K562 (cell line): Measurements from ENCODE around the gene TNNT1. TPM values are rescaled to one million over a fixed set of nuclear protein-coding genes. Genes with fewer than 3 reads are reported as not detected.

Experiments used
- ASH1L ChIP-seq: fragments of 450-650 bp; IDR thresholded peaks from 2 replicates; pipeline ENCODE4 v1.6.1; 2018; ENCODE audit warnings: borderline replicate concordance, mild to moderate bottlenecking, low read depth; ENCODE audit not compliant: partially characterized antibody
- DACH1 ChIP-seq: fragments of 450-650 bp; IDR thresholded peaks from 2 replicates; pipeline ENCODE4 v1.6.1; 2018; ENCODE audit not compliant: partially characterized antibody
- FOXJ3 ChIP-seq: sonication (generic); formaldehyde crosslinking; IDR thresholded peaks from 2 replicates; pipeline ENCODE4 v1.4.0; 2020; ENCODE audit warnings: mild to moderate bottlenecking, missing genetic modification reagents
- GATA2 ChIP-seq: sonication (generic); formaldehyde crosslinking; IDR thresholded peaks from 2 replicates; pipeline ENCODE4 v1.4.0; 2020; ENCODE audit warnings: mild to moderate bottlenecking, missing genetic modification reagents
- HLTF ChIP-seq: fragments of 450-650 bp; IDR thresholded peaks from 2 replicates; pipeline ENCODE4 v1.6.1; 2016
- MBD2 ChIP-seq: sonication (generic); IDR thresholded peaks from 2 replicates; pipeline ENCODE4 v1.6.1; 2016; ENCODE audit warnings: low read depth, borderline replicate concordance
- MEIS2 ChIP-seq: fragments of 450-650 bp; IDR thresholded peaks from 2 replicates; pipeline ENCODE4 v1.6.1; 2014; ENCODE audit warnings: mild to moderate bottlenecking; ENCODE audit not compliant: partially characterized antibody
- NCOR1 ChIP-seq: fragments of 450-650 bp; IDR thresholded peaks from 2 replicates; pipeline ENCODE4 v1.6.1; 2016; ENCODE audit warnings: mild to moderate bottlenecking, moderate library complexity
- NR2F6 ChIP-seq: fragments of 450-650 bp; formaldehyde crosslinking; IDR thresholded peaks from 2 replicates; pipeline ENCODE4 v1.4.0; 2020; ENCODE audit warnings: mild to moderate bottlenecking
- POU5F1 ChIP-seq: fragments of 150-350 bp; IDR thresholded peaks from 2 replicates; pipeline ENCODE4 v1.6.1; 2014; ENCODE audit warnings: borderline replicate concordance, low read length, low read depth, mild to moderate bottlenecking; ENCODE audit not compliant: partially characterized antibody
- TBL1XR1 ChIP-seq, 2 experiments: IDR thresholded peaks; 2 replicates each; pipeline ENCODE4 v1.6.1; 2012; ENCODE audit warnings: improper control_type of control experiment in 2 of 2, low read length in 2 of 2, mild to moderate bottlenecking in 1 of 2
- ZNF121 ChIP-seq: sonication (generic); formaldehyde crosslinking; conservative IDR thresholded peaks from 2 replicates; pipeline ENCODE4 v1.8.0; 2022; ENCODE audit warnings: missing genetic modification reagents
- ZNF785 ChIP-seq: fragments of 250-450 bp; sonication (Bioruptor Pico); IDR thresholded peaks from 2 replicates; pipeline ENCODE4 v1.4.0; 2020; ENCODE audit warnings: mild to moderate bottlenecking
- ZNF79 ChIP-seq: fragments of 250-450 bp; sonication (Bioruptor Pico); IDR thresholded peaks from 2 replicates; pipeline ENCODE4 v1.4.0; 2020; ENCODE audit warnings: low read depth, mild to moderate bottlenecking, moderate library complexity
- polyA plus RNA-seq, 8 experiments: library from polyadenylated mRNA; depleted of rRNA in 4 of 8; stranded (reverse) in 5 of 8; unstranded in 3 of 8; fragments of >200 nt; fragmentation: Nextera tagmentation in 2 of 8; fragmentation: Illumina TruSeq in 1 of 8; extraction: Ambion mirVana in 2 of 8; extraction: Trizol in 1 of 8; gene quantifications; 2 replicates each; pipeline versions ENCODE4 v1.2.1 to v1.2.3, GENCODE V29; 2011 to 2014; ENCODE audit warnings: inconsistent platforms in 1 of 8, missing spikeins in 1 of 8
- total RNA-seq, 7 experiments: library from RNA; depleted of rRNA in 6 of 7; stranded (reverse); fragments of >200 nt in 6 of 7; fragmentation: Illumina TruSeq in 2 of 7; extraction: Trizol in 2 of 7; gene quantifications; 2 replicates each; pipeline versions ENCODE4 v1.2.1 to v1.2.3, GENCODE V29; 2011 to 2021; ENCODE audit warnings: low replicate concordance in 1 of 7
- TF ChIP-seq, protein P1 (sequence below): fragments of 250-450 bp; sonication (Bioruptor Pico); IDR thresholded peaks from 2 replicates; pipeline ENCODE4 v1.5.0; 2021; ENCODE audit warnings: mild to moderate bottlenecking, borderline replicate concordance
- TF ChIP-seq, protein P2 (sequence below): fragments of 450-650 bp; conservative IDR thresholded peaks from 2 replicates; pipeline ENCODE4 v1.6.1; 2016; ENCODE audit warnings: missing genetic modification characterization, low read depth, mild to moderate bottlenecking, control low read depth, missing compliant biosample characterization
- TF ChIP-seq, protein P3 (sequence below): fragments of 250-450 bp; sonication (Bioruptor Pico); IDR thresholded peaks from 2 replicates; pipeline ENCODE4 v1.8.0; 2021; ENCODE audit warnings: moderate library complexity, mild to moderate bottlenecking, inconsistent platforms
- TF ChIP-seq, protein P4 (sequence below): fragments of 450-650 bp; formaldehyde crosslinking; IDR thresholded peaks from 2 replicates; pipeline ENCODE4 v1.4.0; 2022; ENCODE audit warnings: missing genetic modification characterization
- TF ChIP-seq, protein P5 (sequence below): fragments of 150-350 bp; IDR thresholded peaks from 2 replicates; pipeline ENCODE4 v1.6.1; 2014; ENCODE audit warnings: low read depth, mild to moderate bottlenecking, low read length, borderline replicate concordance

Gene TNNT1
- total and polyA plus RNA-seq, 9 of the 15 experiments (the other 6 are each of a cell fraction or from before 2014, with no cell fraction given) = 31.8 to 390 (median 227) TPM

DNA sequence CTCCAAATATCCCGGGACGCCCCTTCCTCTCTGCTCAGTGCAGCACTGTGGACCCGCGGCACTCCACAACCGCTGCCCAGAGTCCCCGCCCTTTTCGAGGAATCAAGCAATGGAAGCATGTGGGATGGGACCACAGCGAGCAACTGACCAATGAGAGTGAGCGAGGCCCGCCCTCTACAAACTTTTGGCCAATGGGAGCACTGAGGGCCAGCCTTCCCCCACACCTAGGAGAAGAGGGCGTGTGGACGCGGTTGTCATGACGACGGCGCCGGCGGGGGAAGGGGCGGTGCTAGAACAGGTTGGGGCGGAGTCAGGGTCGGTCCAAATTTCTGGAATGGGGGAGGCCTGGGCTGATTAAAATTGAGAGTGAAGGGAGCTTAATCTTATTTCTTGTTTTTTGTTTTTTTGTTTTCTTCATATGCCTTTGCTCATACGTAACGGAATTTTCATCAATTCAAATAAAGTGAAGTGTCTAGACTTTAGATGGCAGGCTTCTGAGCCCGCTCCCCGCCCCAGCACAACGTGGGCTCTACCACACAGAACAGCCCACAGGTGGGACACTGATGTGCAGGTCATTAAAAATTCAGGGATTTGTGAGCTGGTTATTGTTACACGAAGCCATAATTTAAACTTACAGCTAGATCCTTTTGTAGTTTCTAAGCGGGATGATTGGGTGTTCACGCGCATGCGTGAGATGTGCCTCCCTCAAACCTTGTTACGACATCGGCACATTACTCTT, 17.7 kb upstream of the TNNT1 start, which contains the start of gene DNAAF3 (continued):
- TF ChIP-seq, protein P1, sequence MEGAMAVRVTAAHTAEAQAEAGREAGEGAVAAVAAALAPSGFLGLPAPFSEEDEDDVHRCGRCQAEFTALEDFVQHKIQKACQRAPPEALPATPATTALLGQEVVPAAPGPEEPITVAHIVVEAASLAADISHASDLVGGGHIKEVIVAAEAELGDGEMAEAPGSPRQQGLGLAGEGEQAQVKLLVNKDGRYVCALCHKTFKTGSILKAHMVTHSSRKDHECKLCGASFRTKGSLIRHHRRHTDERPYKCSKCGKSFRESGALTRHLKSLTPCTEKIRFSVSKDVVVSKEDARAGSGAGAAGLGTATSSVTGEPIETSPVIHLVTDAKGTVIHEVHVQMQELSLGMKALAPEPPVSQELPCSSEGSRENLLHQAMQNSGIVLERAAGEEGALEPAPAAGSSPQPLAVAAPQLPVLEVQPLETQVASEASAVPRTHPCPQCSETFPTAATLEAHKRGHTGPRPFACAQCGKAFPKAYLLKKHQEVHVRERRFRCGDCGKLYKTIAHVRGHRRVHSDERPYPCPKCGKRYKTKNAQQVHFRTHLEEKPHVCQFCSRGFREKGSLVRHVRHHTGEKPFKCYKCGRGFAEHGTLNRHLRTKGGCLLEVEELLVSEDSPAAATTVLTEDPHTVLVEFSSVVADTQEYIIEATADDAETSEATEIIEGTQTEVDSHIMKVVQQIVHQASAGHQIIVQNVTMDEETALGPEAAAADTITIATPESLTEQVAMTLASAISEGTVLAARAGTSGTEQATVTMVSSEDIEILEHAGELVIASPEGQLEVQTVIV = no peak
- peak; percentile 94 for TF ChIP-seq ASH1L
- TF ChIP-seq DACH1 = no peak
- TF ChIP-seq FOXJ3 (CRISPR knock-in tag) = peak; percentile 74; the same call in 1 of the 2 replicates
- no peak for TF ChIP-seq ZNF79 (CRISPR knock-in tag)
- TF ChIP-seq NCOR1 = no peak
- no peak for TF ChIP-seq ZNF785
- TF ChIP-seq NR2F6 (CRISPR knock-in tag) = no peak
- TF ChIP-seq TBL1XR1 (IDR thresholded peaks at IDR 0.05; ENCODE audit: low read length in 2 of 2) = 0 out of 4 replicates have a peak, but pooled peaks of 1 of the 2 experiments have one; percentile 65
- TF ChIP-seq GATA2 (CRISPR knock-in tag) = no peak
- peak; percentile 97 for TF ChIP-seq MBD2
- TF ChIP-seq, protein P2, sequence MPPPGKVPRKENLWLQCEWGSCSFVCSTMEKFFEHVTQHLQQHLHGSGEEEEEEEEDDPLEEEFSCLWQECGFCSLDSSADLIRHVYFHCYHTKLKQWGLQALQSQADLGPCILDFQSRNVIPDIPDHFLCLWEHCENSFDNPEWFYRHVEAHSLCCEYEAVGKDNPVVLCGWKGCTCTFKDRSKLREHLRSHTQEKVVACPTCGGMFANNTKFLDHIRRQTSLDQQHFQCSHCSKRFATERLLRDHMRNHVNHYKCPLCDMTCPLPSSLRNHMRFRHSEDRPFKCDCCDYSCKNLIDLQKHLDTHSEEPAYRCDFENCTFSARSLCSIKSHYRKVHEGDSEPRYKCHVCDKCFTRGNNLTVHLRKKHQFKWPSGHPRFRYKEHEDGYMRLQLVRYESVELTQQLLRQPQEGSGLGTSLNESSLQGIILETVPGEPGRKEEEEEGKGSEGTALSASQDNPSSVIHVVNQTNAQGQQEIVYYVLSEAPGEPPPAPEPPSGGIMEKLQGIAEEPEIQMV (tag) = no peak
- peak; percentile 71 for TF ChIP-seq MEIS2
- TF ChIP-seq, protein P3, sequence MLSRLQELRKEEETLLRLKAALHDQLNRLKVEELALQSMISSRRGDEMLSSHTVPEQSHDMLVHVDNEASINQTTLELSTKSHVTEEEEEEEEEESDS (CRISPR knock-in tag) = no peak
- TF ChIP-seq, protein P4, sequence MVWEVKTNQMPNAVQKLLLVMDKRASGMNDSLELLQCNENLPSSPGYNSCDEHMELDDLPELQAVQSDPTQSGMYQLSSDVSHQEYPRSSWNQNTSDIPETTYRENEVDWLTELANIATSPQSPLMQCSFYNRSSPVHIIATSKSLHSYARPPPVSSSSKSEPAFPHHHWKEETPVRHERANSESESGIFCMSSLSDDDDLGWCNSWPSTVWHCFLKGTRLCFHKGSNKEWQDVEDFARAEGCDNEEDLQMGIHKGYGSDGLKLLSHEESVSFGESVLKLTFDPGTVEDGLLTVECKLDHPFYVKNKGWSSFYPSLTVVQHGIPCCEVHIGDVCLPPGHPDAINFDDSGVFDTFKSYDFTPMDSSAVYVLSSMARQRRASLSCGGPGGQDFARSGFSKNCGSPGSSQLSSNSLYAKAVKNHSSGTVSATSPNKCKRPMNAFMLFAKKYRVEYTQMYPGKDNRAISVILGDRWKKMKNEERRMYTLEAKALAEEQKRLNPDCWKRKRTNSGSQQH = 0 out of 2 replicates have a peak, but pooled peaks have one; percentile 34
- TF ChIP-seq ZNF121 = no peak
- peak; percentile 75; the same call in 1 of the 2 replicates for TF ChIP-seq HLTF
- no peak for TF ChIP-seq POU5F1
- TF ChIP-seq, protein P5, sequence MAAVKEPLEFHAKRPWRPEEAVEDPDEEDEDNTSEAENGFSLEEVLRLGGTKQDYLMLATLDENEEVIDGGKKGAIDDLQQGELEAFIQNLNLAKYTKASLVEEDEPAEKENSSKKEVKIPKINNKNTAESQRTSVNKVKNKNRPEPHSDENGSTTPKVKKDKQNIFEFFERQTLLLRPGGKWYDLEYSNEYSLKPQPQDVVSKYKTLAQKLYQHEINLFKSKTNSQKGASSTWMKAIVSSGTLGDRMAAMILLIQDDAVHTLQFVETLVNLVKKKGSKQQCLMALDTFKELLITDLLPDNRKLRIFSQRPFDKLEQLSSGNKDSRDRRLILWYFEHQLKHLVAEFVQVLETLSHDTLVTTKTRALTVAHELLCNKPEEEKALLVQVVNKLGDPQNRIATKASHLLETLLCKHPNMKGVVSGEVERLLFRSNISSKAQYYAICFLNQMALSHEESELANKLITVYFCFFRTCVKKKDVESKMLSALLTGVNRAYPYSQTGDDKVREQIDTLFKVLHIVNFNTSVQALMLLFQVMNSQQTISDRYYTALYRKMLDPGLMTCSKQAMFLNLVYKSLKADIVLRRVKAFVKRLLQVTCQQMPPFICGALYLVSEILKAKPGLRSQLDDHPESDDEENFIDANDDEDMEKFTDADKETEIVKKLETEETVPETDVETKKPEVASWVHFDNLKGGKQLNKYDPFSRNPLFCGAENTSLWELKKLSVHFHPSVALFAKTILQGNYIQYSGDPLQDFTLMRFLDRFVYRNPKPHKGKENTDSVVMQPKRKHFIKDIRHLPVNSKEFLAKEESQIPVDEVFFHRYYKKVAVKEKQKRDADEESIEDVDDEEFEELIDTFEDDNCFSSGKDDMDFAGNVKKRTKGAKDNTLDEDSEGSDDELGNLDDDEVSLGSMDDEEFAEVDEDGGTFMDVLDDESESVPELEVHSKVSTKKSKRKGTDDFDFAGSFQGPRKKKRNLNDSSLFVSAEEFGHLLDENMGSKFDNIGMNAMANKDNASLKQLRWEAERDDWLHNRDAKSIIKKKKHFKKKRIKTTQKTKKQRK = peak; percentile 56; the same call in 1 of the 2 replicates
